Left lung (tissue), 10 donors: ENCODE results near the gene MAST4. TPM values are rescaled to one million over a fixed set of nuclear protein-coding genes. Genes with fewer than 3 reads are reported as not detected.

ENCODE experiments used
- ATAC-seq: fragments of 200-7000 bp; cut with Tn5 transposase; one replicate; pipeline ENCODE4 v1.9.1; 2020; ENCODE audit warnings: moderate library complexity
- DNase-seq, 4 donors: peaks; one replicate each; pipeline ENCODE4 v3.0.0-alpha.2; 2013 to 2020
- H3K27ac ChIP-seq, 2 donors: fragments of 200-600 bp; sonication (generic) in 1 of 2; one replicate each; pipeline versions ENCODE4 v1.5.0 to v1.8.0; 2020 to 2021
- H3K27me3 ChIP-seq, 2 donors: fragments of 200-600 bp; sonication (generic) in 1 of 2; one replicate each; pipeline versions ENCODE4 v1.5.0 to v1.8.0; 2020 to 2021
- H3K36me3 ChIP-seq, 2 donors: fragments of 200-600 bp; sonication (generic) in 1 of 2; one replicate each; pipeline versions ENCODE4 v1.5.0 to v1.8.0; 2020 to 2021
- H3K4me1 ChIP-seq, 2 donors: fragments of 200-600 bp; one replicate each; pipeline ENCODE4 v1.8.0; 2021
- H3K4me3 ChIP-seq, 2 donors: fragments of 200-600 bp; sonication (generic) in 1 of 2; one replicate each; pipeline versions ENCODE4 v1.5.0 to v1.8.0; 2020 to 2021; ENCODE audit warnings: mild to moderate bottlenecking in 1 of 2
- H3K9me3 ChIP-seq, 2 donors: fragments of 200-600 bp; sonication (generic) in 1 of 2; one replicate each; pipeline versions ENCODE4 v1.5.0 to v1.8.0; 2020 to 2021
- intact Hi-C, 2 donors: fragments of 100-400 bp; cut with DNase I; formaldehyde crosslinking; loops; one replicate each; pipeline versions ENCODE4 v1.11.2 to v1.14.2; 2022
- polyA plus RNA-seq, 6 donors: library from polyadenylated mRNA; unstranded; fragments of 120-200 nt; gene quantifications; one replicate each; pipeline ENCODE4 v1.2.1, GENCODE V29; 2013; ENCODE audit not compliant: insufficient read length in 6 of 6
- total RNA-seq, 2 donors: library from RNA; stranded (reverse); fragmentation: NEBNext Ultra II Directional; extraction: Animal tissue kit (Norgen Biotek cat#: 25700); gene quantifications; one replicate each; pipeline ENCODE4 v1.2.1, GENCODE V29; 2021
- TF ChIP-seq, protein P1 (sequence below), 2 donors: fragments of 200-600 bp; sonication (generic) in 1 of 2; IDR thresholded peaks; one replicate each; pipeline versions ENCODE4 v1.5.0 to v1.8.0; 2021; ENCODE audit warnings: antibody characterized with exemption in 2 of 2
- donor health status: DM: no; HTN: yes; CAD: no.
- donor health status: DM: no; HTN: no; CAD: no.

Gene MAST4
- total and polyA plus RNA-seq, 8 donors = 47.7 to 57.6 (median 53.0) TPM

- H3K27ac ChIP-seq = no peak overlapping the region
- ATAC-seq (no peak), DNase-seq (no peak)
- H3K4me1 ChIP-seq = no peaks in the 10 kb centered on the region
- no peaks in the 10 kb centered on the region for H3K9me3 ChIP-seq
- no peak overlapping the region for H3K4me3 ChIP-seq
- TF ChIP-seq, protein P1, sequence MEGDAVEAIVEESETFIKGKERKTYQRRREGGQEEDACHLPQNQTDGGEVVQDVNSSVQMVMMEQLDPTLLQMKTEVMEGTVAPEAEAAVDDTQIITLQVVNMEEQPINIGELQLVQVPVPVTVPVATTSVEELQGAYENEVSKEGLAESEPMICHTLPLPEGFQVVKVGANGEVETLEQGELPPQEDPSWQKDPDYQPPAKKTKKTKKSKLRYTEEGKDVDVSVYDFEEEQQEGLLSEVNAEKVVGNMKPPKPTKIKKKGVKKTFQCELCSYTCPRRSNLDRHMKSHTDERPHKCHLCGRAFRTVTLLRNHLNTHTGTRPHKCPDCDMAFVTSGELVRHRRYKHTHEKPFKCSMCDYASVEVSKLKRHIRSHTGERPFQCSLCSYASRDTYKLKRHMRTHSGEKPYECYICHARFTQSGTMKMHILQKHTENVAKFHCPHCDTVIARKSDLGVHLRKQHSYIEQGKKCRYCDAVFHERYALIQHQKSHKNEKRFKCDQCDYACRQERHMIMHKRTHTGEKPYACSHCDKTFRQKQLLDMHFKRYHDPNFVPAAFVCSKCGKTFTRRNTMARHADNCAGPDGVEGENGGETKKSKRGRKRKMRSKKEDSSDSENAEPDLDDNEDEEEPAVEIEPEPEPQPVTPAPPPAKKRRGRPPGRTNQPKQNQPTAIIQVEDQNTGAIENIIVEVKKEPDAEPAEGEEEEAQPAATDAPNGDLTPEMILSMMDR (IDR thresholded peaks at IDR 0.05) = no peak
- no peaks in the 10 kb centered on the region for H3K27me3 ChIP-seq
- intact Hi-C loops = loop anchor here in 1 of 2 donors (10.0 kb wide), 1 partner anchor 151 kb away; no protein-coding TSS in a partner anchor
- no peaks in the 10 kb centered on the region for H3K36me3 ChIP-seq
These were observed 397.3 kb downstream of the MAST4 start for GRCh38 chr5:66993448-66993847.

- ATAC-seq = no peak
- Histone ChIP-seq H3K4me1 (no peaks in the 10 kb centered on the region), H3K36me3 (no peaks in the 10 kb centered on the region), H3K4me3 (no peak overlapping the region), H3K9me3 (no peaks in the 10 kb centered on the region), H3K27me3 (no peaks in the 10 kb centered on the region), H3K27ac (no peak overlapping the region)
- DNase-seq = no peak
- intact Hi-C loops = loop anchor here in 1 of 2 donors (10.0 kb wide), 1 partner anchor 151 kb away; no protein-coding TSS in a partner anchor
- TF ChIP-seq, protein P1 (IDR thresholded peaks at IDR 0.05) = no peak
These were observed 397.7 kb downstream of the MAST4 start for GRCh38 chr5:66993882-66994281.

- no peak for ATAC-seq
- Histone ChIP-seq H3K9me3 (no peaks in the 10 kb centered on the region), H3K4me3 (no peak overlapping the region), H3K27ac (no peak overlapping the region), H3K4me1 (no peaks in the 10 kb centered on the region), H3K36me3 (no peaks in the 10 kb centered on the region), H3K27me3 (no peaks in the 10 kb centered on the region)
- intact Hi-C loops = loop anchor here in 1 of 2 donors (10.0 kb wide), 1 partner anchor 150 kb away; no protein-coding TSS in a partner anchor
- no peak for DNase-seq
- TF ChIP-seq, protein P1 (IDR thresholded peaks at IDR 0.05) = no peak
These were observed 398.6 kb downstream of the MAST4 start for GRCh38 chr5:66994790-66995189.

- no peak for ATAC-seq
- intact Hi-C loops = no loop called here
These were observed 404.7 kb downstream of the MAST4 start for GRCh38 chr5:67000794-67001475.

More at GRCh38 chr5:67000794-67001475, 404.7 kb downstream of the MAST4 start:
- Histone ChIP-seq H3K4me1 (peaks cover 0 to 22% of the 10 kb centered on the region in 2 donors), H3K4me3 (no peak overlapping the region), H3K27ac (no peak overlapping the region), H3K36me3 (no peaks in the 10 kb centered on the region), H3K27me3 (no peaks in the 10 kb centered on the region), H3K9me3 (no peaks in the 10 kb centered on the region)
- DNase-seq = no peak
- TF ChIP-seq, protein P1 (IDR thresholded peaks at IDR 0.05) = no peak
